Germinal center (tissue), 1 donor: ENCODE measurements around the gene RASA3.
A peak's percentile ranks its signal among the peaks of the same experiment; 100 is the strongest.
"Not testable (repeated sequence)": the region's sequence is repeated elsewhere in the genome, so short reads cannot be mapped to it uniquely, and the experiment has no call there.

Experiments used
- DNase-seq: peaks from one replicate; pipeline ENCODE4 v3.0.0; 2012; ENCODE audit warnings: mixed read lengths, low spot score

Gene RASA3, protein sequence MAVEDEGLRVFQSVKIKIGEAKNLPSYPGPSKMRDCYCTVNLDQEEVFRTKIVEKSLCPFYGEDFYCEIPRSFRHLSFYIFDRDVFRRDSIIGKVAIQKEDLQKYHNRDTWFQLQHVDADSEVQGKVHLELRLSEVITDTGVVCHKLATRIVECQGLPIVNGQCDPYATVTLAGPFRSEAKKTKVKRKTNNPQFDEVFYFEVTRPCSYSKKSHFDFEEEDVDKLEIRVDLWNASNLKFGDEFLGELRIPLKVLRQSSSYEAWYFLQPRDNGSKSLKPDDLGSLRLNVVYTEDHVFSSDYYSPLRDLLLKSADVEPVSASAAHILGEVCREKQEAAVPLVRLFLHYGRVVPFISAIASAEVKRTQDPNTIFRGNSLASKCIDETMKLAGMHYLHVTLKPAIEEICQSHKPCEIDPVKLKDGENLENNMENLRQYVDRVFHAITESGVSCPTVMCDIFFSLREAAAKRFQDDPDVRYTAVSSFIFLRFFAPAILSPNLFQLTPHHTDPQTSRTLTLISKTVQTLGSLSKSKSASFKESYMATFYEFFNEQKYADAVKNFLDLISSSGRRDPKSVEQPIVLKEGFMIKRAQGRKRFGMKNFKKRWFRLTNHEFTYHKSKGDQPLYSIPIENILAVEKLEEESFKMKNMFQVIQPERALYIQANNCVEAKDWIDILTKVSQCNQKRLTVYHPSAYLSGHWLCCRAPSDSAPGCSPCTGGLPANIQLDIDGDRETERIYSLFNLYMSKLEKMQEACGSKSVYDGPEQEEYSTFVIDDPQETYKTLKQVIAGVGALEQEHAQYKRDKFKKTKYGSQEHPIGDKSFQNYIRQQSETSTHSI

DNA sequence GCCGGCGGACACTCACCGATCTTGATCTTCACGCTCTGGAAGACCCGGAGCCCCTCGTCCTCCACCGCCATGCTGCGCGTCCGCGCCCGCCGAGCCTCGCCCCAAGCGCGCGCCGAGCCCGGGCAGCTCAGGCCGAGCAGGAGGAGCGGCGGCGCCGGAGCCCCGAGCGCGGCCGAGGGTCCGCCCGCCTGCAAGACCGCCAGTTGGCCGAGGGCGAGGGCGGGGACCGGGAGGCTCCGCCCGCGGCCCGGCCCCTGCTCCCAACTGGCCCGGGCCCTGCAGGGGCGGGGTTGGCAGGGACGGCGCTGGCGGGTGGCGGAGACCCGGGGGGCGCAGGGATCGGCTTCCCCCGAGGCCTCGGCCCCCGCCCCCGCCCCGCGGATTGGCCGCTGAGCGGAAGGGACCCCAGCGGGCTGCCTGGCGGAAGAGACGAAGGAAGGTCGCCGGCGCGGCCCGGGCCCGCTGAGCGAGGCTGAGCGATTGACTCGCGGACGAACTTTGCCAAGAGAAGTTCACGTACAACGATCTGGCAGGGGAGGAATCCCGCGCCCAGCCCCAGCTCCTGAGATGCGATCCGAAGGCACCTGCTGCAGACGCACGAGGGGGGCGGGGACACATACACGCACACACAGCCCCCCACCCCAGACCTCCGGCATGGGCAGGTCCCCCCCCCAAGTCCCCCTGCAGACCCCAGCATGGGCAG, at the start of gene RASA3:
Gene RASA3 (minus strand): TSS at position 205 of the 703 bp plus-strand sequence. CDS start 134 bp downstream, at position 71.
- DNase-seq, result peak; percentile 87

DNA sequence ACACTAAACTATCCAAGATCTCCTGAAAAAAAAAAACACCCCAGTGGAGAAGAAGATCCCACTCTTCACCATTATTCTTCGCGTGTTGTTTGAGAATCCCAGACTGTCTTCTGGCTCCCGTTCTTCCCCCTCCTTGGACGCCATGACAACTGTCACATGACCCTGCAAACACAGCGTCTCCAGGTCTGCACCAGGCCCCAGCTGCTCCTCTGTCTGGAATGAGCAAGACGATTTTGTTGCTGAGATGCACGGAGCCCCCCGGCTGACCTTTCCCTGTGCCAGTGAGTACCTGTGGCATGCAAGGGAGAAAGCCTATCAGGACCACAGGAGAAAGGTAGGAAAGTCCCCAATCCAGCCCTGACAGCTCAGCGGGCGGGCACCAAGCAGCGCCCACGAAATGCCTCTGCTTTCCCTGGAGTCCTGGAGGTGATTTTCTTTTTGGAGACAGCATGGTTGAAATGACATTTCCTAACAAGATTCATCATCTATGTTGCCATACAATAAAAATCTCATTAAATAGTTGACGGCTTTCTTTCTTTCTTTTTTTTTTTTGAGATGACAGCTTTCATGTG, 46.8 kb upstream of the RASA3 start, which contains the start of gene CFAP97D2:
Gene CFAP97D2 (plus strand): TSS at position 171 of the 572 bp plus-strand sequence. CDS start 74 bp downstream, at position 245.
- DNase-seq, result no peak

GRCh38 chr13:114177245-114178010, 45.0 kb upstream of the RASA3 start:
- no peak for DNase-seq

GRCh38 chr13:114176359-114176902, 44.0 kb upstream of the RASA3 start:
- DNase-seq, result not testable (repeated sequence)

DNA sequence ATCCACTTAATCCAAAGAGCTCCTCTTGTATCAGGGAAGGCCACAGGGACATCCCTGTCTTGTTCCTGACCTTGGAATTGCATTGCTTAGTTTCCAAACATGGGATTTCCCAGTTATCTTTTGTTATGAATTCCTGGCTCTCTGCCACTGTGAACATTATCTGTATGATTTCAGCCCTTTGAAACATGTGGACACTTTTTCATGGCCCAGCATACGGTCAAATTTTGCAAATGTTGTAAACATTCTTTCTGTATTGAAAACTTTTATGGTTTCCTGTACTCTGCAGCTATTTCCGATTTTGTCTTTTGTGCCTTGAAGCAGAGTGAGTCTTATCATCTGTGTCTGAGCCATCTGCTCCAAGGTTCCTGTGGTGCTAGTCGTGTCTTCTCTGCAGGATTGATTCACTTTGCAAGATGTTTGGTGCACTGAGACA, 42.1 kb upstream of the RASA3 start:
- DNase-seq, result no peak

GRCh38 chr13:114173745-114174144, 41.3 kb upstream of the RASA3 start:
- DNase-seq, result no peak

DNA sequence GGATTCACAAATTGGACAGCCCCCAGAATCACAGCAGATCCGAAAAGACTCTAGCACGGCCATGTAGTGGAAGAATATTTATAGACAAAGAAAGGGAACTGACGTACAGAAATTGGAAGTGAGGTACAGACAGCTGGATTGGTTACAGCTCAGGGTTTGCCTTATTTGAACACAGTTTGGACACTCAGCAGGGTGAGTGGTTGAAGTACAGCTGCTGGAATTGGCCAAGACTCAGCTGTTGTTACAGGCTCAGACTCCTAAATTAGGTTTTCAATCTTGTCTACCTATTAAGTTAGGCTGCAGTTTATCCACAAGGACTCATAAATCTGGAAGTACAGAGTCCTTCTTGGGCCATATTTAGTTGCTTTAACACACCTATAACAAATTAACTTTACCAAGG, 40.8 kb upstream of the RASA3 start:
- no peak for DNase-seq

DNA sequence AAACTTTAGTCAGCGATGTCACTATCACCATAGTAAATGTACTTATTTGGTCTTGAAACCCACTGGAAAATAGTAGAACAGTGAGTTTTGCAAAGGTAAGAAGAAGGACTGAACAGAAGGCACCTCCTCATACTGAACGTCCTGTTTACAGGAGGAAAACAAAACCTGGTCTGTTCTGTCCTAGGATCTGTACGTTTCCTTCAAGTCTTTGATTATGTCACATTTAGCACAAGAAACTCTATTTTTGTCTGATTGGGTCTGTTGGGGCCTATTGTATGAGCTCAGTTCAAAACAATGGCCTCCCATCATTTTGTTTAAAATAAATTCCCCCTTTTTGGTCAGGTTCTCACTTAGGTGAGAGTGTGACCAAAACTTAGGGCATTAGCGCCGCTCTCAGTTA, 35.5 kb upstream of the RASA3 start:
- DNase-seq, result no peak

DNA sequence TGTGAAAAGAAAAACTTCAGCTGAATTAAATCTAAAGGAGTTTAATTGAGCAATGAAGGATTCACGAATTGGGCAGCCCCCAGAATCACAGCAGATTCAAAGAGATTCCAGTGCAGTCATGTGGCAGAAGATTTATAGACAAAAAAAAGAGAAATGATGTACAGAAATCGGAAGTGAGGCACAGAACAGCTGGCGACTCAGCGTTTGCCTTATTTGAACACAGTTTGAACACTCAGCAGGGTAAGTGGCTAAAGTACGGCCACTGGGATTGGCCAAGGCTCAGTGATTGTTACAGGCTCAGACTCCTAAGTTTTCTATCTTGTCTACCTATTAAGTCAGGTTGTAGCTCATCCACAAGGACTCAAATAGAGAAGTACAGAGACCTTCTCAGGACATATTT, 35.0 kb upstream of the RASA3 start:
- no peak for DNase-seq

- DNase-seq, result no peak
Observed at GRCh38 chr13:114166381-114167131, 34.1 kb upstream of the RASA3 start.

DNA sequence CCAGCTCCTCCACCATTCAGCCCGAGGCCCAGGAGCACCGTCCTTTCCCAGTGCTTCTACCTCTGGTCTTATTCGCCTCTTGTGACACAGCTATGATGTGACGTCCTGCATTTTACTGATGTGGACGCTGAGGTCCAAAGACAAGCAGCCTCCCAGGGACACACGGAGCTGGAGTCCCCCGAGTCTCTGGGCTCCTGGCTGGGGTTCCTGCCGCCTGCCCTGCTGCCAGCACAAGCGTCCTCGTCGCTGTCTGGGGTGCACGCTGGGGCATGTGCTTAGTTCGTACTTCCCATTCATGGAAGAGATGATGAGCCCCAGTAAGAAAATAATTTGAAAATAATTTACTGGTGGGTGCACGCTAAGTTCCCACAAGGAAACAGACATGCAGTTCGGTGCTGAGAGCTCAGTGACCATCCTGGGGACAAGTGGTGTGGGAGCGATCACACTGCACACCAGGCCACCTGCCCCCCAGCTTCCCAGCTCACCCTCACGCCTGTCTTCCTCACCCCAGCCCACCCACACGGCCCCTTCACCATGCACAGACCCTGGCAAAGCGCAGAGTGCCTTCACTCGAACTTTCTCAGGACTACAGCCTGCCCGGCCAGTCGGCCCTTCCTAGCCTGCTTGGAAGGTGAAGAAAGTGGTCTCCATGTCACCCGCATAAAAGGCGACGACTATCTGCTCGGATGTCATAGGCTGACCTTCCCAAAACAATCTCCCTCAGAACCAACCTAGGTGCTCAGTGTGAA, 32.4 kb upstream of the RASA3 start:
- DNase-seq, result no peak

- no peak for DNase-seq
Observed at GRCh38 chr13:114164053-114164452, 31.6 kb upstream of the RASA3 start.

GRCh38 chr13:114162533-114162922, 30.1 kb upstream of the RASA3 start:
- DNase-seq, result no peak

- DNase-seq, result no peak
Observed at GRCh38 chr13:114161644-114162532, 29.5 kb upstream of the RASA3 start.

DNA sequence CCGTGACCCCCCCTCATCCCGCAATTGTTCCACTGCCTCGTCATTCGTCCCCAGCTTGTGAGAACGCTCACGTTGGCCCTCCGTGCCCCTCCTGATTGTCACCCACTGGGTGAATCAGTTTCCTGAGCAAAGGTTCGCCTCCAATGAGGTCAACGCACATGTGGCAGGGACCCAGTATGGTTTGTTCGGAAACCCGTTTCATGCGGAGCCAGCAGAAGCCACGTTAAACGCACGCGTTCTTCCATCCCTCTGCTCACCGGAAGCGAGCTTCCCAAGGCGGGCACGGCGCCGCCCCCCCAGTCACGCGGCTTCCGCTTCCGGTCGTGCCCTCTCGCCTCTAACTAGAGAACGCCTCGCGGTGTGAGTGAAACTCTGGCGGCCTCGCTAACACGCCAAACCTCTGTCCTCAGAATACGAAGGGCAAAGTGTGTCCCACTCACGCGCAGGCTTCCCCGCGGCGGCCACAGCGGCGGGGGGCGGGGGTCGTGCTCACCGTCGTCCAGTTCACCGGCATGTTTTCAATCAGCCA, 28.7 kb upstream of the RASA3 start:
- DNase-seq, result no peak

DNA sequence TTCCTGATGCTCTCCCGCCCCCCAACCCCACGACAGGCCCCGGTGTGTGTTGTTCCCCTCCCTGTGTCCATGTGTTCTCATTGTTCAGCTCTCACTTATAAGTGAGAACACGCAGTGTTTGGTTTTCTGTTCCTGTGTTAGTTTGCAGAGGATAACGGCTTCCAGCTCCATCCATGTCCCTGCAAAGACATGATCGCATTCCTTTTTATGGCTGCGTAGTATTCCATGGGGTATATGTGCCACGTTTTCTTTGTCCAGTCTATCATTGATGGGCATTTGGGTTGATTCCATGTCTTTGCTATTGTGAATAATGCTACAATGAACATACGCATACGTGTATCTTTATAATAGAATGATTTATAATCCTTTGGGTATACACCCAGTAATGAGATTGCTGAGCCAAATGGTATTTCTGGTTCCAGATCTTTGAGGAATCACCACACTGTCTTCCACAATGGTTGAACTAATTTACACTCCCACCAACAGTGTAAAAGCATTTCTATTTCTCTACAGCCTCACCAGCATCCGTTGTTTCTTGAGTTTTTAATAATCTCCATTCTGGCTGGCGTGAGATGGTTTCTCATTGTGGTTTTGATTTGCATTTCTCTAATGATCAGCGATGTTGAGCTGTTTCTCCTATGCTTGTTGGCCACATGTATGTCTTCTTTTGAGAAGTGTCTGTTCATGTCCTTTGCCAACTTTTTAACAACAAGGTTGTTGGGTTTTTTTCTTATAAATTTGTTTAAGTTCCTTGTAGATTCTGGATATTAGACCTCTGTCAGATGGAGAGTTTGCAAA, 26.6 kb upstream of the RASA3 start:
- not testable (repeated sequence) for DNase-seq

GRCh38 chr13:114157869-114158495, 25.6 kb upstream of the RASA3 start:
- DNase-seq, result no peak
